Ureter (tissue), 1 donor: ENCODE results near the gene CREB3. TPM values are rescaled to one million over a fixed set of nuclear protein-coding genes. Genes with fewer than 3 reads are reported as not detected.

Experiments
- DNase-seq: peaks from one replicate; pipeline ENCODE4 v3.0.0-alpha.2; 2020; ENCODE audit warnings: low spot score
- total RNA-seq: library from RNA; stranded (reverse); gene quantifications from one replicate; pipeline ENCODE4 v1.2.4, GENCODE V29; 2023
- donor health status: DM: yes; HTN: yes; CAD: no.

CREB3 gene
- total RNA-seq, 1 donor from 2014 or later = 30.7 TPM

DNA sequence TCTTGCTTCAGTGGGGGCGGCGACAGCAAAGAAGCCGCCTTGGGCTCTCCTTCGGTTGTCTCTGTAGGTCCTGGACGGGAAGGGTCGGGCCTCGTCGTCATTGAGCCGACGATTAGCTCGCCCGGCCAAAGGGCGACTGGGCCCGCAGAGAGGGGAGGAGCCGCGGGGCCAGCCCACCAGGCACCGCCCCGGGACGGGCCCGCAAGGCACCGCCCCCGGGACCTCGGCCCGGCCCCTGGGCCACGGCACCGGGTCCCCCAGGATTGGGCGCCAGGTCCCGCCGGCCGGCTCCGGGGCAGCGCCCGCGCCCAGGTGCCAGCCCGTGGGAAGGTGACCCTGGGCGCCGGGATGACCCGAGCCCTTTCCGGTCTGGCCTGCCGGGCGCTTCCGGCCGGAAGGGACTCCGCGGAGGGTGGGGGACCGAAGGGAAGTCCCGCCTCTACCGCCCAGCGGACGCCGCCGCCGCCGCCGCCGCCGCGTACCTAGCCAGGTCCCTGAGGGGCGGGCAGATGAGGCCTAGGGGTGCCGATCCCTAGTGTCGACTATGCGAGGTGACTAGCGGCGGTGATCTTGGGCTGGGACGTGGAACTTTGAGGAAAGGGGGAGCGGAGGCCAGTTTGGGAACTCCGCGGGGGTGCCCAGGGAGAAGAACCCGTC, 16.5 kb downstream of the CREB3 start, which contains the start of the genes GBA2 and RGP1:
TSS of gene GBA2 (minus strand) at position 371 of the 657 bp plus-strand sequence. CDS start 524 bp downstream, outside the sequence.
TSS of gene RGP1 (plus strand) at position 430 of the 657 bp plus-strand sequence. CDS start 469 bp downstream, outside the sequence.
- peak; percentile 86 for DNase-seq

DNA sequence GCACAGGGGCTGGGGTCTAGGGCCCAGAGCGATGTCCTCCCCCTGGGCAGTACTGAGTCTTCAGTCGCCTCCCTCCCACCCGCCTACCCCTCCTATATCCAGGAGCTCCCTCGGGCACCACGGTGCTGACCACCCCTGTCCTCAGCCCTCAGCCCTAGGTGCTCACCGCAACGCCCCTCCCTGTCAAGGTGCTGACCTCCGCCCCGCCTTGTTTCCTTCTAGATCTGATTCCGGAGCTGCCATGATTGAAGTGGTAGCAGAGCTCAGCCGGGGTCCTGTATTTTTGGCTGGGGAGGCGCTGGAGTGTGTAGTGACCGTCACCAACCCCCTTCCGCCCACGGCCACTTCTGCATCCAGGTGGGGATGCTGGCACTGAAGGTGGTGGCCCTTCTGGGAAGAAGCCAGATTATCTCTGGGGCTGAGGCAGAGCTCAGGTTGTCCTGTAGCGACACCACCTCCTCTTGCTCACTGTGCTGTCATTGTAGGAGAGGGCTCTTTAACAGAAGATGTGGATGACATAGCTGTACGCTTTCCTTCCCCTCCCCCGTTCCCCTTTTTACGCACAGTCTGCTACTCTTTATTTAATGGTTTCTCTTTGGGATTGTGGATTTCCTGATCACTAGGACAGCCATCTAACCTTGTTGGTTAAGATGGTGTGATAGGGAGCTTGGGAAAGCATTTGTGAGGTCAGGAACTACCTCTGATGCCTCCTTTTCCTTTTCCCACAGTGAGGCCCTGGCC, 17.2 kb downstream of the CREB3 start:
- no peak for DNase-seq

DNA sequence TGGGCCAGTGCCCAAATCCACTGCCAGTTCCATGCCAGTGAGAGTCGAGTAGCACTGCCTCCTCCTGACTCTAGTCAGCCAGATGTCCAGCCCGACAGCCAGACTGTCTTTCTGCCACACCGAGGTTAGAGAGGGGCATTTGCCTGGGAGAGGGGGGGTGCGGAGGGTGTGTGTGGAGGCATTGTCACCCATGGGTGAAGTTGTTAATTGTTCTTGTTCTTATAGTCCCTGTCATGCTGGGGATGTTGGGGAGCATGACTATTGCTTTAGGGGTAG, 17.7 kb downstream of the CREB3 start:
- DNase-seq = no peak

DNA sequence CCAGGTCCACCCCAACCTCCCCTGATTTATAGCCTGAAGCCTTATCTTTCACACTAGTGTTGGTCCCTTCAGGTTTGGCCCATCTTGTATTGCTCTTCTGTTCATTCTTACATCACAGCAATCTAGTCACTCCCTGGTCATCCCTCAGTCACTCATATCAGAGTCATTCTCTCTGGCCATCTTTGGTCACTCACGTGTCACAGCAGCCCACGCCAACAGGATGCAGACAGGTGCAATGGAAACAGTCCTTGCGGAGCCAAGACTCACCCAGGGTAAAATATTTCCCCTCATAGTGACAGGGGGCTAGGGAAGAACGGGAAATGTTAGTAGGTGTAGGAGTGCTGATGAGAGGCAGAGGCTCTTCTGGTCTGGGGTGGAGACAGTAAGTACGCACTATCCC, 21.0 kb downstream of the CREB3 start:
- no peak for DNase-seq

DNA sequence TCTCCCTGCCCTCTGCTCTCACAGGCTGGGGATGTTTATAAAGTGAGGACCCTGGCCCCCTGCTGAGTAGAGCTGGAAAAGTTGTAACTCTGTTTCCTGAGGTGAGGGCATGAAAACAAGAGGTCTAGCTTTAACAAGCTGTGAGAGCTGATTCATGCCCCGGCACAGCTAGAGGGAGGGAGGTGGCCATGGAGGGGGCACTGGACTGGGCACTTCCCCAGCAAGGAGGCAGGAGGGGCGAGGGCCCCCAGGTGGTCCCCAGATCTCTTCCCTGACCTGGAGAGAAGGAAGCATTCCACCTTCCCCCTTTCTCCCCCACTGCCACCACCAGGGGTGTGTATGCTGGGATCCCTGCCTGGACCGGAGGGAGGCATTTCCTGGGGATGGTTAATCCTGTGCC, 21.8 kb downstream of the CREB3 start, which contains the start of gene MSMP:
TSS of gene MSMP (minus strand) at position 13 of the 400 bp plus-strand sequence. CDS start 147 bp downstream, outside the sequence.
- no peak for DNase-seq

DNA sequence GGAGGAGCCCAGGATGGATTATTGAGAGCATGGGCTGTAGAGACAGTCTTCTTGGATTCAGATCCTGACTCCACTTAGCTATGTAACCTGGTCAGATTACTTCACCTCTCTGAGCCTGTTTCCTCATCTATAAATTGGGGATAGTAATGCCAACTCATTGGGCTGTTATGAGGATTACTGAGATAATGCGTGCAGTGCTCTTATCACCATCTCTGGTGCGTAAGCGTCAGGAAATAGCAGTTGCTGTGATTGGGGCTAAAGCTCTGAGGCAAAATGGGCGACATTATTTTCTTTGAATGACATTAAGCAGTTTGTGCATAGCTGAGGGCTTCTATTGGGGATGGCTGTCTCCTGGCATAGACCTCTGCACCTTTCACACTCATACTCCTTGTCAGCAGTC, 22.6 kb downstream of the CREB3 start:
- DNase-seq = no peak

DNA sequence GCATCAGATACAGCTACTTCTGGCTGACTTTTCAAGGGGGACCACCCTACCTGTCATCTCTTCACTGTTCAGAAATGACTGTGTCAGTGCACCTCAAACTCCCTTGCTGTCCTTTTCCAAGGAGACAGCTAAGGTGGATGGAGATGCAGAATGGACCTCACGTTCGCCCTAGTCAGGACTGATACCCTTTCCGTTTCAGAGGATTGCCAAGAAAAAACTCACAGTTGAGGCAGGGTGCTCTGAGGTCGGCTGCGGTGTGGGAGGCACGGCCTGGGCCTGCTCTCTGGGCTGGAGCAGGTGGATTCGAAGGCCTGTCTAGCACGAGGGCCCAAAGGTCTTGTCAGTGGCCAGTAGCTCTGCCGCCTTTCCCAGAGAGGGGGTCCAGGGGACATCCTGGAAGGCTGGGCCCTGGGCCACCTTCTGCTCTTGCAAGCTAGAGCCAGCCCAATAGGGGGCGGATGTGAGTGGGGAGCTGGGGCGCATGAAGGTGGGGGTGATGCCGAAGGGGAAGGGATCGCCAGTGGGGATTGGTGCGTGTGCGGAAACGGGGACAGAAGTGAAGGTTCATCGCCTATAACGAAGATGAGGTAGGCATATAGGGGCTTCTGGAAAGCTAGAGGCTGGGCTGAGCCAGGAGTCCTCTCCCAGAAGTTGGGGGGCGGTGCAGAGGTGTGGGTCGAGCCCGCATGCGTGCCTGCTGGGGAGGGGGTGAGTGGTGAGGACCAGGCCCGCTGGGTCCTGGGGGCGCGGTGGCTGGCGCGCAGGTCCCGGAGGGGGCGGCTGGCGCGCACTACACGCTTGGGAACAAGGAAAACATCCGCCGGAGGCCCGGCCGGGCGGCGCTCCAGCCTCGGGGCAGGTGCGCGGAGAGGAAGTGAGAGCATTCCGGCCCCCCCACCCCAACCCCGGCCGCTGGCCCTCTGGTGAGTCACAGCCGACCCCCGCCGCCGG, 24.1 kb downstream of the CREB3 start:
- peak; percentile 81 for DNase-seq

DNA sequence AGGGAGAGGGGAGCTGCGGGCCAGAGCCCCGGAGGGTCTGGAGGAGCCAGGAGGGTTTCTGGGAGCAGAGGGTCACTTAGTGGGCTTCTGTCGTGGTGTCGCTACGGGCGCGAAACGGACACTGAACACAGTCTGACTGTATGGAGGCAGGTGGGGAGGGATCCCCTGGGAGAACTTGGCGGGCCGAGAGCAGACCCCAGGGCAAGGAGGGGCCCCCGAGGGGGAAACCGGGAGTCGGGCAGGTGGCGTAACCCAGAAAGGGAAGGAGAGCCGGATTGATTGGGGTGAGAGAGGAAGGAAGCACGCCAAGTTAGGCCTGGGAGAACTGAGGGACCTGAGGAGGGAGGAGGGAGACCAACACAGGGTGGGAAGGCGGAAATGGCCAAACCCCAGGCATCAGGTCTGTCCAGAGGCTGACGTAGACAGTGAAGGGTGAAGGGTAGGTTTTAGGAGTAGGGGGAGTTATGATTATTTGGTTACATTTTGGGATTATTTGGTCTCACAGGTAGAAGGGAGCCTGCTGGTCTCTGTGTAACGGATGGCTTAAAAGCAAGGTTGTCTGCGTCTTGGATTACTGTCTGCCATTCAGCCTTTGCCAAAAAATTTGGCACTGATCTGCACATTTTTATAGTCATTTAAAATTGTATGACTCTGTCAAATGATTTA, 24.9 kb downstream of the CREB3 start:
- peak; percentile 69 for DNase-seq

DNA sequence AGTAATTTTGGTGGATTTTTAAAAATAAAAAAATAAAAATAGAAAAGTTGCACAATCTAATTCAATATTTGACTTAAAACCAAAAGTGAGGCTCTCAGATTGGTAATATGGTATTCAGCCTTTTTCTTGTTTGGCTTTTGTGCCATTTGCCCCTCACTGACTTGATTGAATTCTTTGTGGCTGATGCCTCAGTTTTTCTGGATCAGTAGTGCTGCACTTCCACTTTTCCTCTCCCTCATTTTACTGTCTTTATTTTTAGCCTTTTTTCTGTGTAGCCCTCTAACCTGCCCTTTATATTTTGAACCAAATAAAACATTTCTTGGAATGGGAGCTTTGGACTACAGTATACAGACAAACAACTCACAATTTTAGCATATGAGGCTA, 25.4 kb downstream of the CREB3 start:
- DNase-seq = no peak

DNA sequence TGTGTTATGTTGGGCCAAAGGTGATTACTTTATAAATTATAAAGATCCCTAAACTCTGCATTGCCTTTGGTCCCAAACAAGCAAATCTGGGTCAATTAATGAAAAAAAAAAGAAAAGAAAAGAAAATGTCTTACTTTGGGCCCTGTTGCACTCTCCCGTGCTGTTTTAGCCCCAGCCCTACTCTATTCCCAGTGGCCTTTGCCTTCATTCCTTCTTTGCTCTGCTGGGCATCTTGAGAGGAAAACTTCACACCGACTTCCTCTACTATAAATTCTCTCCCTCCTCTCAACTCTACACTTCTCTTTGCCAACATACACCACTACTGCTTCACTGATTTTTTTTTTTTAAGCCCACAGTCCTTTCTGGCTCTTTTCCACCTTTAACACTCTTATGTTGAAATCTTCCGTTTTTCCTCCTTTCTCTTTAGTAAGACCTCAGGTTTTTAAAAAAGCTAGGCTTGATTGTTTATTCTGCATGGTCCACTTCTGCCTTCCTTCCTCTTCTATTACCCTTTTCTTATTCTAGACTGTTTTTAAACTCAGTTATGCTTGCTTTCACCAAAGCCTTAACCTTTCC, 26.1 kb downstream of the CREB3 start:
- no peak for DNase-seq

DNA sequence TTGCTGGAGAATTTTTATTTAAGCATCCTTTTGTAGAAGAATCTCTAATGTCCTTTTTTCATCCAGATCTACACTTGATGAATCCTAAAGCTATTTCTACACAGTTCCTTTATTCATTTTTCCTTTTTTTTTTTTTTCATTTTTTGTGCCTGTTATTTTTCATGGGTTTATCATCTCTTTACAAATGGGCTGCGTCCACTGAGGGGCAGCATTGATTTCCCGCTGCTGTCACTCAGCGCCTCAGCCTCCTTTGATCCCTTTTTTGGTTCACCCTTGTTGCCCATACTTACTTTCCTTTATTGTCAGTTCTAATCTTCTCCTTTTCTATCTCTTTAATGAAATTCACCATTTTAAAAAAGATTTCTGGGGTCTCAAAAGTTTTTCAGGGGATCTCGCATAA, 27.3 kb downstream of the CREB3 start:
- DNase-seq = no peak

DNA sequence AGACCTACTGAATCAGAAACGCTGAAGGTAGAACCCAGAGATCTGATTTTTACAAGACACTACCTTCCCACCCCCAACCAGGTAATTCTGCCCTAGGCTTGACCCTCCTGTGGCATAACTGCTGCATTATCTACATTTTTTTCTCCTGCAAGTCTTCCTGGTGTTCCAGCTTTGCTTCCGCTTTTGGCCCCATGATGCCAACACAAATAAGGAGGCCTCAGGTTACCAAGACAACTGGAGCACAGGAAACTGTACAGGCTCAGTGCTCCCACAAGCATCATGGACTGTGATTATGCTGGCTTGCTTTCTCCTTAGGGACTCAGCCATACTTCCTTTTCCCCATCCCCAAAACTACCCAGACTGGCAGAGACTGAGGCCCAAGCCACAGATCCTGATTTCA, 28.2 kb downstream of the CREB3 start:
- DNase-seq = no peak

DNA sequence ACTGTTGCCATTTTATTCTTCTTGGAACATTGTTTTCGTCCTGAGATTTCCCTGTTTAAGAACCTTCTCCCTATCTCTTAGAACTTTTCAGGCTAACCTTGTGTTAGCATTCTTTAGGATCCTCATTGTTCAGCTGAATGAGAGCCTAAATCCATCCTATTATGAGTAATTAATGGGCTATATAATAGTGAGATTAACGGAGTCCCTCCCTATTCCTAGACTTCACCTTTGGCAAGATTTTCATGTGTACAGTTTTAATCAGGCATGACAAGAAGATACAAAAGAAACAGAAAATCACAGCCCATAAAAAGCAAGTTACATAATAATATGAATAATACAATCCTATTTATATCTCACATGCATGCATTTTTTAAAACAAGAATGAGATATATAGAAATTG, 30.7 kb downstream of the CREB3 start:
- DNase-seq = no peak

DNA sequence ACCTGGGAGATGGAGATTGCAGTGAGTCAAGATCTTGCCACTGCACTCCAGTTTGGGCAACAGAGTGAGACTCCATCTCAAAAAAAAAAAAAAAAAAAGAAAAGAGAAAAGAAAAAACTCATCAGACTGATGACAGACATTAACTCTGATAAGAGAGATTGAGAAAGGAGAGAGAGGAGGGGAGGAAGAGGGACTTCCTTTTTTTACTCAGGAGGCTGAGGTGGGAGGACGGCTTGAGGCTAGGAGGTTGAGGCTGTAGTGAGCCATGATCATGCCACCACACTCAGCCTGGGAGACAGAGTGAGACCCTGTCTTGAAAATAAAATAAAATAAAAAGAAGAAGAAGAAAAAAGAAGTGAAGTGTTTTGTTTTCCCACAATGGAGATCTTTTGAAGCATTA, 31.3 kb downstream of the CREB3 start:
- no peak for DNase-seq

DNA sequence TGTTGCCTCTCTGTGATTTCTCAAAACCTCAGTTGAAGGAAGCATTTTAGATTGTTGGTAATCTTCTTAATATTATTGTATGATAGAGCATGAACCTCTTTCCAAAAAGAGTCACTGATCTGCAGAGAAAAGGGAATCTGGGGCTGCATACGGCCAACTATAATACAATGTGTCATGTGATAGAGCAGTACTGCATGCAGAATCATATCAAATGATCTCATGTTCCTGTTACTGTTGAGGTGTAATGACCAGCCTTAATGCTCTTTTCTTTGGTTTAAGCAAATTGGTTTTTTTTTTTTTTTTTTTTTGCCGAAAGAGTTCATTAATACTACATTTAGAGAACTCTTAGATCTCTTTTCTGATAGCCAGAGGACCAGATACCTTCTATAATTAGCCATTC, 34.5 kb downstream of the CREB3 start:
- DNase-seq = no peak

DNA sequence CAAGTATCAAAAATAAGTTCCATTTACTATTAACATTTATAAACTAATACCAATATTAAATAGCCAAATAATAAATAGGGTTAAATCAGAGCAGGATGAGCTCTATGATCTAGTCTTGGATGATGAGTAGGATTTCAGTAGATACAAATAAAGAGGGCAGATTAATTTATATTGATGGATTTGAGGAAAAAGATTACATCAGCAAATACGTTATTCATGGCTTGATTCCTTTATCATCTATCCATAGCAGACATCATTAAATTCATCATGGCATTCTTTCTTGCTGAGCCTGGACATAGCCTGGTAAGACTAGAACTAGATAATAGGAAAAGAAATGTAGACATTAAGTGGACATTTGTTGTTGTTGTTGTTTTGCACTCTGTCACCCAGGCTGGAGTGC, 35.0 kb downstream of the CREB3 start:
- DNase-seq = no peak

DNA sequence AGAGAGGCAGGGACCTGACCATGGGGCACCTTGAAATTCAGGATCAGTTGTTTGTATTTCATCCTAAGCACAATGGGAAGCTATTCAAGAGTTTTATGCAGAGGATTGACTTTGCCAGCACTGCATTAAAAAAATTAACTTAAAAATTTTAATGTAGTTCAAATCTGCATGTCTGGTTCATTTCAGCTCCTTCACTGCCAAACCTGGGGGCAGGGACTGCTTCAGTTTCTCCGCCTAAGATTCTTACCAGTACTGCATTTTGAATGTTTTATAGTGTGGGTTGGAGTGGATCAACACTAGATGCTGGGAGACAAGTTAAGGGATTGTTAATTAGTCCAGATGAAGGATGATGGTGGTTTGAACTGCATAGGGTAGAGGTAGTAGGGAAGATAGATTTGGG, 37.3 kb downstream of the CREB3 start:
- DNase-seq = no peak

DNA sequence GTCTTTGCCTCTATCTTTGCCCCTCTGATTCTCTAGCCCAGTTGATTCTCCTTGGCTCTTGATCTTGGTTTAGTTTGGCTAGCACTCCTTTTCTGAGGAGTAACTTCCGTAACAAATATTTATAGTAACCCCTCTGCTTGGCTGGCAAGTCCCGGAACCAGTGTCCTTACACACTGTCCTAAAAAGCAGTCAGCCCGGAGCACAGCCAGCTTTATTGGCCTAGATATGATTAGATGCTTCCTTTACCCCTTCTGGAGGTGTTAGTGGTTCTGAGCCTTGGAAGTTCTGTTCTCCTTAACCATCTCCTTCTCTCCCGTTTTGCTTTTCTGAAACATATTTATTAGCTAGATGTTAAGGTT, 38.6 kb downstream of the CREB3 start:
- DNase-seq = peak; percentile 61

DNA sequence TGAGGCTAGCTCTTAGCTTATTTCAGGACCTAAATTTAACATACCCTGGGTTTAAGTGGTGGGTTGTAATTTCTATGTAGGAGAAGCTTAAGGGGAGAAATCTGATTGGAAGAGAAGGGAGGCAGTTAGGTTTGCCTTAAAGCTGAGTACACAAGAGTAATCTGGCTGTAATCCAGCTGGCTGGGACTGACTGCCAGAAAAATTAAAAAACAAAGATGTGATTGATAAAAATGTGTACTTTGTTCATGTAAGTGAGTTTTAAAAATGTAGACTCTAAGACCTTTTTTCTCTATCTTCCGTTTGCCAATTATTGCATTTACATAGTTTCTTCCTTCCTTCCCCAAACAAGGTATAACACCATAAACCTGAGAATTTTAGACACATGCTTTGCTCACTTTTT, 39.1 kb downstream of the CREB3 start:
- DNase-seq = peak; percentile 61

DNA sequence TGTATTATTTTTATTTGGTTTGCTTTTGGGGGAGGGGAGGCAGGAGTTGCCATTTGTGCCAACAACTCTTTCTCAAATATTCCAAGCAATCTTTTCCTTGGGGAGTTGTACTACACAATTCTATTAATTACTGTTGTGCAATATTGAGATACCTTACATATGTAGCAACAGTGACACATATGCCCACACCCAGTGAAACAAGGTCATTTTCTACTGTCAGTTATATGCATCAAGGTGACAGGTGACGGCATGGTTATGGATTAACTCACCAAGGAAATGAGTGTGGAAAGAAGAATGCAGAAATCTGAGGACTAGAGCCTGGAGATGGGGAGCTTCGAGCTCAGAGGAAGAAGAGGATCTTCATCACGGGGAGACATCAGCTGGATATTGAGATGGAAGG, 39.5 kb downstream of the CREB3 start:
- no peak for DNase-seq

DNA sequence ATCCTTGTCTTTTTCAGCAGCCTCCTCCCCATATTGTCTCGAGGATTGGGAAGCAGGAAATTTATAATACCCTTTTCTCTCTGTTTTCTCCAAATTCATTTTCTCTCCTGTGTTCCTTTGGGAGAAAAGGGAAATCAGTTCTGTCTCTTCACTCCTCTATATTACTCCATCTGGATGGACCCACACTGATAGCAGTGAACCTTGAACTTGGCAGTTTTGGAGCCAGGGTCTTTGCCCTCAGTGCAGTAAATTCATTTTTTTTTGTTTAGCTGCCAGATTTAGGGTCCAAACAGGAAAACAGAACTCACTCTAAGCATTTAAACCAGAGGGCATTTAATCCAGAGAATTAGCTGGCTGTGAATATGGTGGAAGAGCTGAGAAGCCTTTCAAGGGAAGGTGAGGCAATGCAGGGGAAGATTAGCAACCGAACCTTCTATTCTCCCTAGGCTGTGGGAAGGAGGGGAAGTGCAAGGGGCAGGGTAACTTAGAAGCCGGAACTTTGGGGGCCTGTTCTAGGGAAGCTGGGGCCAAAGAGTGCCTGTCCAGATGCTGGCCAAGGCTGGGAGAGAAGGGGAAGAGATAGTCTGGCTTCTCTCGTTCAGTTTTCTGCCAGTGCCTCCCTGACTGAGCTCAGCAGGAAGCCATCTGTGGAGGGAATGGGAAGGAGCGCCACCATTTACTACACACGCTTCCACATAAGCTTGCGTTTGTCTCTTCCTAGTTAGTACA, 42.6 kb downstream of the CREB3 start:
- no peak for DNase-seq
